GM19023 (cell line): ENCODE results near the gene TSPAN11.
"Not testable (repeated sequence)": the region's sequence is repeated elsewhere in the genome, so short reads cannot be mapped to it uniquely, and the experiment has no call there.

Experiments
- ATAC-seq: cut with Tn5 transposase; IDR thresholded peaks from one replicate; pipeline ENCODE4 v1.9.1; 2021; ENCODE audit warnings: mild to moderate bottlenecking, moderate library complexity; ENCODE audit not compliant: unreplicated experiment

TSPAN11 gene

GRCh38 chr12:31000751-31001150 lies 74.2 kb downstream of the TSPAN11 start:
- no peak for ATAC-seq

- ATAC-seq = no peak
These were observed 75.2 kb downstream of the TSPAN11 start for GRCh38 chr12:31001581-31002360.

GRCh38 chr12:31002361-31002725 lies 75.8 kb downstream of the TSPAN11 start:
- ATAC-seq = no peak

- ATAC-seq = peak; percentile 42
These were observed 76.5 kb downstream of the TSPAN11 start for GRCh38 chr12:31002999-31003398.

GRCh38 chr12:31003861-31004640 lies 77.5 kb downstream of the TSPAN11 start:
- no peak for ATAC-seq

GRCh38 chr12:31004666-31005065 lies 78.1 kb downstream of the TSPAN11 start:
- ATAC-seq = no peak

- ATAC-seq = no peak
These were observed 78.9 kb downstream of the TSPAN11 start for GRCh38 chr12:31005256-31005943.

- ATAC-seq = no peak
These were observed 79.4 kb downstream of the TSPAN11 start for GRCh38 chr12:31005944-31006361.

- no peak for ATAC-seq
These were observed 80.0 kb downstream of the TSPAN11 start for GRCh38 chr12:31006416-31007152.

GRCh38 chr12:31007153-31007495 lies 80.6 kb downstream of the TSPAN11 start:
- no peak for ATAC-seq

GRCh38 chr12:31007636-31008175 lies 81.2 kb downstream of the TSPAN11 start:
- ATAC-seq = no peak

- no peak for ATAC-seq
These were observed 81.8 kb downstream of the TSPAN11 start for GRCh38 chr12:31008241-31008761.

- ATAC-seq = no peak
These were observed 82.7 kb downstream of the TSPAN11 start for GRCh38 chr12:31008961-31009840.

- no peak for ATAC-seq
These were observed 83.4 kb downstream of the TSPAN11 start for GRCh38 chr12:31009976-31010375.

GRCh38 chr12:31011336-31011735 lies 84.8 kb downstream of the TSPAN11 start:
- no peak for ATAC-seq

- ATAC-seq = no peak
These were observed 85.4 kb downstream of the TSPAN11 start for GRCh38 chr12:31011746-31012566.

- ATAC-seq = not testable (repeated sequence)
These were observed 86.0 kb downstream of the TSPAN11 start for GRCh38 chr12:31012567-31012891.

GRCh38 chr12:31015215-31015614 lies 88.7 kb downstream of the TSPAN11 start:
- no peak for ATAC-seq

- no peak for ATAC-seq
These were observed 89.5 kb downstream of the TSPAN11 start for GRCh38 chr12:31016057-31016456.
